Measurements from ENCODE around the gene TOP2B.

TOP2B gene

DNA sequence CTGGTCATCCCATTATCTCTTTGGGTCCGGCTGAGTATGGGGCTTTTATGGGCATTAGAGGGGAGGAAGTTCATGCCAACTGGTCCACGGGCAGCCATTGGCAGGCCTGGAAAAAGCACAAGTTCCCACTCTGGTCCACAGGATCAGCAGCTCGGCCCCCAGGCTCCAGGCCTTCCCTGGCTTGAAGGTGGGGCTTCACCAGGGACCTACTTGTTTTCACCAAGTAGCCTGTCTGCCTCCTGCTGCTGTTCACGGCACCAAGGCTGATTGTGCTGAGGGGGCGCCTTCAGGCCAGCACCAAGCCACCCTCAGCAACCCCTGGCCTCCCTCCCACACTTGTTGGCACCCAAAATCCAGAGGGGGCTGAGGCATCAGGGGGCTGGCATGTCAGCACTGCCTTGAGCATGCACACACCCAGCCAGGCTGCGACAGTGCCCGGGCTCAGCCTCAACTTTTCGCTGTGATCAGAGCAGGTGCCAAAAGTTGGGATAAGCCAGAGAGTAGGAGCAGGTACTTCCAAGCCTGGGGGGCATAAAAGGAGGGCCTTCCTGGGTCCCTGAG is 9.1 kb upstream of the TOP2B start:
- DNase-seq (ENCODE audit: low spot score), result no peak

DNA sequence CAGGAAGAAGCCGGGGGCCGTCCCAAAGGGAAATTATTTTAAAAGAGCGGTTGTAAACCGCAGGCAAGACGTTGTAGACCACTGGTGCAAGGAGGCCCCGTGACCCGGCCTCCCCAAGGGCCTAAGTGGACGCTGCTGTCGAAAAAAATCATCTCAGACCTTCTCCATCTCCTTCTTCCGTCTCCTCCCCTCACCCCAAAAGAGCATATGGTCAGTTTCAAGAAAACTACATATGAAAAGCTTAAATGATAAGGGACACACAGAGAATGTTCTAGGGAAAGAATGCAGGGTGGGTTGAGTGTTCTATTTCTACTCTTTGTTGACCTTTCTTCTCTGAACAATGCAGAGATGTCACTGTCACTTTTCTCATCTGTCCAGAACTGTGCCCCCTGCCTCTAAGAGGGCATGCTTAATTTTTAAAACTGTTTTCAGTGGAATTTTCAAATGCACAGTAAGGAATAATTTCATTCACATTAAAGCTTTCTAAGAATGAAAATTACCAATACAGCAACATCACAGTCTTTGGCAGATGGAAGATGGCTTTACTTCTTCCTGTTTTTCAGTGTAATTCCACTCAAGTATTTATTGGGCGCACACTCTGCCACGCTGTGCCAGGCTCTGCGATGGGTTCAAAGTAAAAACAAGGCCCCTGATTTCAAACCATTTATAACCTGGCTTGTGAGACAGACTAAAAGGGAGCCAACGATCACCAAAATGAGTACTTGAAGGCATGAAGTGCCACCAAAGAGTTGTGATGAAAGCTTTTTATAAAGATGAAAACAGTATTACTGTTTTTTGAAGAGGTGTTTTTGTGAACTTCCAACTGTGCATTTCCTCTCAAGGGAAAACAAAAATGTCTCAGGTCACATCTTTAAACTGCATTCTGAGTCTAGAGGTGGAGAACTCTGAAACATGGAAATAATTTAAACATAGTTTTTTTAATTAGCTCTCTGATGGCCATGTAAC is 891 bp upstream of the TOP2B start:
- DNase-seq (ENCODE audit: low spot score), result no peak

DNA sequence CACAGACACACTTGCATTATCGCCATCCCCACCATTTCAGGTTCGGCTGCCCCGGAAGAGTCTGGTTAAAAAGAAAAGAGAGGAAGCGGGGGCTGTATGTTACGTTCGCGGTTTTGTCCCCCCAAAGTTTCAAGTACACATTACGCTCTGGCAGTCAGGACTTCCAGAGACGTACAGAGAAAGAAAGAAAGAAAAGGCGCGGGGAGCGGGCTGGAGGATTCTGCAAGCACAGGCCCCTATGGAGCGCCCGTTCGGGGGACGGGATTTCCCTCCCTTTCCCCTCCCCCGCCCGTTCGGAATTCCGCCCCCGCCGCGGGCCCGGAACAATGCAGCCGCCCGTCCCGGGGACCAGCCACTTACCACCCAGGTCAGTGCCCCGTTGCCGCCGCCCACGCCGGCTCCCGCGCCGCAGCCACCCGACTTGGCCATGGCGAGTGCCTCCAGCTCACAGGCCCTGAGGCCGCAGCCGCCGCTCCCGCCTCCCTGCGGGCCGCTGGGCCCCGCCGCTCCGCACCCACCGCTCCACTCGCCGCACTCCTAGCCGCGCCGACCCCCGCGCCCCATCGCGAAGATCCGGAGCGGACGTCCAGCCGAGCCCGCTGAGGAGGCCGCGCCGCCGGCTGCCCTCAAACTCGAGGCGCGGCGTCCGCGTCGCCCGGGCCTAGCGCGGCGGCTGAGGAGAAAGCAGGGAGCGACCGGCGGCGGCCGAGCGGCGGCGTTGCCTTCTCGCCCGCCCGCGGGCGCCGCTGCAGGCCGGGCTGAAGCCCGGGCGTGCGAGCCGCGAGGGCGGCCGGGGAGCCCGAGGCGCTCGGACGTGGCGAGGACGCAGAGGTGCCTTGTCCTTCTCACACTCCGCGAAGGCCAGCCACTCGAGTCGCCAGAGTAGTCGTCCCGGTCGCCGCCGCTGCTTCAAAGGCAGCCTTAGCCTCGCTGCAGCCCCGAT is 567 bp downstream of the TOP2B start:
- peak; percentile 48 for DNase-seq (ENCODE audit: low spot score)

GRCh38 chr3:25663347-25663868 is 1.3 kb downstream of the TOP2B start:
- no peak for DNase-seq (ENCODE audit: low spot score)

DNA sequence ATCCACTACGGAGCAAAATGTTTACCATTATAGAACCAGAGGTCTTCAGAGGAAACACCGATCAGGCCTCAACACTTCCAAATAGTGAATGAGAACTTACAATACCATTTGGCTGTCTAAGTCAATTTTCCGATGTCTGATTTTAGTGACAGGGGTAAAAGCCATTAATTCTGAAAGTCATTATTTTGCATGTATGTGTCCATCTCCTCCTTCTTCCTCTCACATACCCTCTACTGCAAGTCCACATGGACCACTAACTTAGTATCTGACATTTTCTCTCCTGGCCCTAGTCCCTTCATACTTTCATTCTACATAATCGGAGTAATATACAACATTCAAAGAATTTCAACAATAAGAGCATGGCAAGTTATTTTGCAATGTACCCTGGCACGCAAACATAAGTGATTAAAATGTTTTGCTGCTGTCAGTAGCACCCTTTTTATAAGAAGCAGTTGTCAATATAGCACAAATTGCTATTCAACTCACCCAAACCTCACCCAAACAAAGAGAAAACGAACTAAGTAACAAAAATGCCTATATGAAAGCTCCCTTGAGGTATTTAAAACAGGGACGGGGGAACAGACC is 1.9 kb downstream of the TOP2B start:
- no peak for DNase-seq (ENCODE audit: low spot score)

DNA sequence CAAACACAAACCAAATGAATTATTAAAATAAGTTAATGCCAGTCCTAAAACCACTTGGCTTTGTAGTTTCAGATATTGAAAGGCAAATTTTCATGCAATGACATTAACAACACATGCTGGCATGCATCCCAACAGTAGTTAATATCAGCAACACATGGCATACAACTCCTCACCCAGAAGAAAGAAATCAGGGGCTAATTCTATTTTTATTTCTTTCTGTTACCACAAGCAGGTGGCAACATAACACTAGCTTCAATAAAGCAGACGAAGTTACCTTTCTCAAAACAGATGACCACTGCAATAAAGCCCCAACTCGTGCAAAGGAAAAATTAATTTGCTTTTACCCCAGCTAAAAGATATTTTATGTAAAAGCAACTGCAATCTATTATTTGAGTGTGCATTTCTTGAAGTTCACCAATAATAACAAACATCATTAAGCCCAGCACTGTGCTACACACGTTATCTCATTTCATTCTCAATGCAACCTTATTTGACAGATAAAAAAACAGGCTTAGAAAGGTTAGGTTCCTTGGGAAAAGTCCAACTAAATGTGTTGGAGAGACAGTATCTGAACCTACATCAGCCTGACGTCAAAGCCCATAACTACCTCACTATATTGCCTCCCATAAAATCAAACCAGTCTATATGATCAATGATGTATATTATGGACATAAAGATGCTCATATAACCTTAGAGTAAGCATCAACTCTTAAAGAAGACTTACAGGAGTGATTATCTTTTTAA is 2.8 kb downstream of the TOP2B start:
- no peak for DNase-seq (ENCODE audit: low spot score)

- no peak for DNase-seq (ENCODE audit: low spot score)
Measured at GRCh38 chr3:25658836-25659235, 5.9 kb downstream of the TOP2B start.

DNA sequence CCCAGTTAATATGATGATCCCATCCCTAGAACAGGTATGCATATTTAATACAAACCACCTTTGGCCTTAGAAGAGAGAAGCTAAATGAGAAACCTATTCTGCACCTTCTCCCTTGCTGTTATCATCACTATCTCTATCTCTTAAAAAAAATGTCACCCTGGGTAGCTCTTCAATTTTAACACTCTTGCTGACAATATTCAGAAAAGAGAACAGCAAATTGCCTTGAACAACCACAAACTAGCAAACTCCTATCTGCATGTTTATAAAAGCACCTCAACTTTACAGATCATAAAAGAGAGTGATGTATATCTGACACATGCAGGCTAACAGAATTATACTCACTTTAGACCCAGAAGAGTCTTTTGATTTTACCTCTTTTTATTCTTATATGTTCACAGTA is 7.4 kb downstream of the TOP2B start:
- DNase-seq (ENCODE audit: low spot score), result no peak

- DNase-seq (ENCODE audit: low spot score), result no peak
Measured at GRCh38 chr3:25655659-25656058, 9.0 kb downstream of the TOP2B start.

DNA sequence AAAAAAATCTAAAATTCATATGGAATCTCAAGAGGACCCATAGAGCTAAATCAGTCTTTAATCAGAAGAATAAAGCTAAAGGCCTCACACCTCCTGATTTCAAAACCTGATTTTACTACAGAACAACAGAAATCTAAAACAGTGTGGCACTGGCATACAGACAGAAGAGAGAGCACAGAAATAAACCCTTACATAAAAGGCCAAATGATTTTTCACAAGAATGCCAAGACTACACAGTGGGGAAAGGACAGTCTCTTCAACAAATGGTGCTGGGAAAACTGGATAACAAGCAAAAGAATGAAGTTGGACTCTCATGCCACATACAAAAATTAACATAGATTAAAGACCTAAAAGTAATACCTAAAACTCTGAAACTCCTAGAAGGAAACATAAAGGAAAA is 10.1 kb downstream of the TOP2B start:
- no peak for DNase-seq (ENCODE audit: low spot score)

DNA sequence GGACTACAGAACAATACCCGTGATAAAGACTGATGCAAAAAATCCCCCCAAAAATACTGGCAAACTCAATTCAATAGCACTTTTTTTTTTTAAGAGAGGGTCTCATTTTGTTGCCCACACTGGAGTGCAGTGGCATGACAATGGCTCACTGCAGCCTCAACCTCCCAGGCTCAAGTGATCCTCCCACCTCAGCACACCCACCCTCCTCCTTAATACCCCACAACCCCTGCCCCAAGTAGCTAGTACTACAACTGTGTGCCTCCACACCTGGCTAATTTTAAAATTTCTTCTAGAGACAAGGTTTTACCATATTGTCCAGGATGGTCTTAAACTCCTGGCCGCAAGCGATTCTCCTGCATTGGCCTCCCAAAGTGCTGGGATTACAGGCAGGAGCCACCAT is 11.4 kb downstream of the TOP2B start:
- no peak for DNase-seq (ENCODE audit: low spot score)

DNA sequence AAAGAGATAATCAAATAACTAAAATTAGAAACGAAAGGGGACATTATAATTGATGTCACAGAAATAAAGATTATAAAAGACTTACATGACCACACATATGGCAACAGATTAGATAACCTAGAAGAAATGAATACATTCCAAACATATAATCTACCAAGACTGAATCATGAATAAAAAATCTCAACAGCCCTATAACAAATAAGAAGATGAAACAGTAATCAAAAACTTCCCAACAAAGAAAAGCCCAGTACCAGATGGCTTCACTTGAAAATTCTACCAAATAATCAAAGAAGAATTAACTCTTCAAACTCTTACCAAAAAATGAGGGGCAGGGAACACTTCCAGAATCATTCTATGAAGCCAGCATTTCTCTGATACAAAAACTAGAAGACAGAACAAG is 11.8 kb downstream of the TOP2B start:
- no peak for DNase-seq (ENCODE audit: low spot score)

- DNase-seq (ENCODE audit: low spot score), result no peak
Measured at GRCh38 chr3:25648925-25649830, 15.5 kb downstream of the TOP2B start.

- DNase-seq (ENCODE audit: low spot score), result peak; percentile 41
Measured at GRCh38 chr3:25648107-25648535, 16.6 kb downstream of the TOP2B start.

GRCh38 chr3:25635038-25635437 is 29.7 kb downstream of the TOP2B start:
- no peak for DNase-seq (ENCODE audit: low spot score)

- DNase-seq (ENCODE audit: low spot score), result no peak
Measured at GRCh38 chr3:25633919-25634318, 30.8 kb downstream of the TOP2B start.

DNA sequence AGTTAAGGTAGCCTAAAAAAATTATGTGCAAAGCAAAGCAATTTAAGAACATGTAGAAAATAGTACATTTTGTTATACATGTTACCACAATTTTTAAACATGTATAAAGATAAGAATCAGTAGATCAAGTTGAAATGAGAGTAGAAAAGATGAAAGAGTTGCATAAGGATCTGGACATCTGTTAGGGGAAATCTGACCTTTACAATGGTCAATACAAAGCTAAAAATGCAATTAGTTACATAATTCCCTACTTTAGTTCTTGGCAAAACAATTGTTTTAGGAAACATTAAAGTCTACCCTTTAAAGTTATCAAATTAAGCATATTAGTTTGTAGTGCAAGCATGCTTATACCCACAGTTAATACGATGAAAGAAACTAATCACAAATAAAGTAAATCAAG is 32.7 kb downstream of the TOP2B start:
- no peak for DNase-seq (ENCODE audit: low spot score)

DNA sequence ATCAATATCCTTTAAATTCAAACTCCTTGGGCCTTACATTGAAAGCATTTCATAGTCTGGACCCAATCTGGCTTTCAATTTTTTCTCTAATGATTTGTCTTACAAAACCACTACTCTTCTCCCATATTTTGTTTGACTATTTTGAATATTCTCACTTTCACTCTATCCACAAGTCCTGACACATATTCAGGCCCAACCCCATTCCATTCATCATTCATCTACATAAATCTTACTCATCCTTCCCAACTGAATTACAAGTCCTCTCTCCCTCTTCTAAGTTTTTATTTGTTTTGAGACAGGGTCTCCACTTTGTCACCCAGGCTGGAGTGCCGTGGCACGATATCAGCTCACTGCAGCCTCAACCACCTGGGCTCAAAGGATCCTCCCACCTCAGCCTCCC is 43.6 kb downstream of the TOP2B start:
- DNase-seq (ENCODE audit: low spot score), result no peak

DNA sequence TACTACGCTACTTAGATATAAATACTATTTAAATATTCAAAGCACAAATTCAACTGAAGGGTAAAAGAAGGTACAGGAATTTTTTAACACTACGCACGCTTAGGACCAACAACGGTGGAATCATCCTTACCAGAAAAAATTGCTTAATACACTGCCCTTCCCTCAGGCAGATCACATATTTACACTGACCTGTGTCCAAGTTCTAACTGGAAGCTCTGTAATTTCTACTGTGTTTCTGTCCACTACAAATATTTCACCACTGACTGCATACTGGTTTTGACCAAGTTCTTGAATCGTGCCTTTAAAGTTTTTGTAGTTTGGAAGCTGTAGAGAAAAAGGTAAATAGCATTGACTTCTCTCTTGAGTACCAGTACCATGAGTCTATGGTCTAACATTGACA is 44.2 kb downstream of the TOP2B start:
- DNase-seq (ENCODE audit: low spot score), result no peak

- DNase-seq (ENCODE audit: low spot score), result no peak
Measured at GRCh38 chr3:25619382-25619781, 45.3 kb downstream of the TOP2B start.

Data from hepatic stellate cell (primary cell).